ENCODE measurements around the gene ADGRB2.

ADGRB2 gene

DNA sequence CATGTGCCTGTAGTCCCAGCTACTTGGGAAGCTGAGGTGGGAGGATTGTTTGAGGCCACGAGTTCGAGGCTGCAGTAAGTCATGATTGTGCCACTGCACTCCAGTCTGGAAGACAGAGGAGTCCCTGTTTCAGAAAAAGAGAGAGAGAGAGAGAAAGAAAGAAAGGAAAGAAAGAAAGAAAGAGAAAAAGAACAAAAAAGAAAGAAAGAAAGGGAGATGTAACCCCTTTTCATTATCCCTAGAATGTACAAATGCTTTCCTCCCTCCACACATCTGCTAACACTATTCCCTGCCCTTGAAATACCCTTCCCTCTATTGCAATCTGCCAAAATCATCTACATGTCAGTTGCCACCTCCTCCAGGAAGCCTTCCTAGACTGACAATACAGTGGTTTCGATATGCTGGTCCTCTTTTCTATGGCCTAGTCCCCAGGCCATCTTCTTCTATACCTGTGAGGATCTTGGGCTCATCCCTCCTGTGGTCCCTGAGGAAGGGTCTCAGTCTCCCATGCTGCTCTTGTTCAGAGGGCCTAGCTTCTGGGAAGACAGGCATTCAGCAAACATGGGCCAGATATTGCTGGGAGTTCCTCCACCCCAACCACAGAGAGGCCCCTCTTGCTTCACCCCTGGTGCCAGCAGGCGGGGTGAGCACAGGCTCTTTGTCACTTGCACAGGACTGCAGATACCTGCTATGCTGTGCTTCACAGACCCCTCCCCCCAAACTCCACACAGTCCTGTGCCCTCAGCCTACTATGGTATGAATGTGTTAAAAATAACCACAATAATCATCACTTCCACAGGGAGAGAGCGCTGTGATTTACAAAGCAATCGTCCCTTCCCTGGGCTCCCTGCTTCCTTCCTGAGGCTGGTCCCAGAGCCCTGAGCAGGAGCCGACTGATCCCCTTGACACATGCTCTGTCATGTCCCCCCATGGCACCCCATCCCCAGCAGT is 14.1 kb downstream of the ADGRB2 start:
- no peak for DNase-seq (ENCODE audit: low spot score)

GRCh38 chr1:31748365-31748764 is 15.8 kb downstream of the ADGRB2 start:
- no peak for DNase-seq (ENCODE audit: low spot score)

DNA sequence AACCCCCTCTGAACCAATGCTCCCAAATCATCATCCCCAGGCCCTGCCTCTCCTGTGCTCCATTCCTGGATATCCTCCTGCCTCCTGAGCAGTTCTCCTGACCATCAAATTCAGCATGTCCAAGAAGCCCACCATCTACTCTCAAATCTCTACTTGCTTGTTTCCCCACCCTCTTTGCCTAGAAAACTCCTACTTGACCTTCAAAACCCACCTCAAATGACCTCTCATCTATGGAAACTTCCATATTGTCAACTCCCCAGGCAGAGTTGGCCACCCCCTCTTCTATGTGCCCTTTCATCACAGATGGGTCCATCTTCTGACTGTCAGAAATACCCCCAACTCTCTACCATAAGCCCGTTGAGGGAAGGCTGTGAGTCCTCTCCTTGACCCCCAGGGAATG is 16.8 kb downstream of the ADGRB2 start:
- no peak for DNase-seq (ENCODE audit: low spot score)

DNA sequence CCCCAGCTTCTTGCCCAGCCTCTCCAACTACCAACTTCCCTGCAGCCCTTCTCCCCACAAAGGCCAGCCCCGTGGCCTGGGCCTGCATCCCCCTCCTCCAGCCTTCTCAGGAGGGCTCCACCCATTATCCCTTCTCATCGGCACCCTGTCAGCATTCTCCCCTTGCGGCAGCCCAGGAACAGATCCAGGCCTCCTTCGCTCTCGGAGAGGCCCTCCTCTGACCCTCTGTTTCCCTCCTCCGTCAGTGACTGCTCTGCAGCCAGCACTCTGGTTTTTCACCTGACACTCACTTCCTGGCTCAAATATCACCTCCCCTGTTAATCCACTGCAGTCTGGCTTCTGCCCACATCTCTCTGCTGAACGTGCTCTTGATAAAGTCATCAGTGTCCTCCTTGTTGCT is 17.5 kb downstream of the ADGRB2 start:
- DNase-seq (ENCODE audit: low spot score) = no peak

GRCh38 chr1:31745946-31746670 is 18.0 kb downstream of the ADGRB2 start:
- no peak for DNase-seq (ENCODE audit: low spot score)

GRCh38 chr1:31745096-31745945 is 18.8 kb downstream of the ADGRB2 start:
- peak; percentile 88 for DNase-seq (ENCODE audit: low spot score)

DNA sequence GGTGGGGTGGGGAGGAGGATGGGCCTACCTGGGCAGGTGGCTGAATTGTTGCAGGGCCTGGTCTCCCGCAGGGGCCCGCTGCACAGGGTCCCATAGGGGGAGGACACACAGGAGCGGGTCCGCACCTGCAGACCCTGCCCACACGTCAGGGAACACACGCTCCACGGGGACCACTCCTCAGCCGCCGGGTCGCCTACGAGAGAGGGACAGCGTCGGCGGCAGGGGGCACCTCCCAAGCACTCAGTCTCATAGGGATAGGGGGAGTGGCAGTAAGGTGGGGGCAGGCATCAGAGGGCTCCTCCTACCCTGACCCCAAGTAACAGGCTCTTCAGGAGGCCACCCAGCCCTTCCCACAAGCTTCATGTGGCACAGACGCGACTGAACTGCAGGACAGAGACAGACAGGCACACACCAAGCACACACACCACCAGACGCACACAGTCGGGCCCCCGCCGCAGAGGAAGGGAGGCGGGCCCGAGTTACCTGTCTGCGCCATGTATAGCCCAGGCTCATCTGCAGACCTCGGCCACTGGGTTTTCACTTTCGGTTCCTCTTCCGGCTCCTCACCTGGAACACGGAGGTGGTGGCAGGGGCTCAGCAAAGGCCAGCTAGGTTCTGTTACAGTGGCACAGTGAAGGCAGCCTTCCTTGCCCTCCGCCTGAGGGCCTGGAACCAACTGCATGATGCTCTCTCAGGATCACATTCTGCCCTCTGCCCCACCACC is 19.8 kb downstream of the ADGRB2 start:
- DNase-seq (ENCODE audit: low spot score) = no peak

DNA sequence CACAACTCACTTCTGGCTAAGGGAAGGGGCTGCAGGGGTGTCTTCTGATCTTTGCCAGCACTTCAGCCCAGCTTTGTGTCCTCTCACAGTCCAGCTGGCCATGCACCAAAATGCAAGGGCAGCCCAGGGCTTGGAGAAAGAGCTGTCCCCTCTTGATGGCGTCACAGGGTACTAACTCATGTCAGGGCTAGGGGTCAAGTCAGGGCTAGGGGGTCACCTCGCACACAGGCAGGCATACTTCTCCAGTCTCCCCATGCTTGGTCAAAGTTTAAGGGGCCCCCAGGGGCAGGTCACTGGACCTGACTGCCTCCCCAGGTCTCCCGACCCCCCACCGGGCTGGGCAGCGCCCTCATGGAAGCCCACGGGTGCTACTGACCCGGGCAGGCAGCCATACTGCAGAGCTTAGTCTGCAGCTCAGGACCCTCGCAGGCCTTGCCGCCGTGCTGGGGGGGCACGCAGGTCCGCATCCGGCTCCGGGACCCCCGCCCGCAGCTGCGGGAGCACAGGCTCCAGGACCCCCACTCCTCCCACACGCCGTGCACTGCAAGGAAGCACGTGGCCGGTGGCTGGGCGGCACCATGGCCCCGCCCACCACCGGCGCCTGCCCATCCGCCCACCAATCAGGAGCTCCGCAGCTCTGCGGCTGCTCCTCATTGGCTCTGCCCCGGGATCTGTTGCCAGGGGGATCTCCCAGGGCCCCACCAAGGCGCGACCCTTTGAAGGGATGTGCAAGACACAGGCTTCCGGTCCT is 21.5 kb downstream of the ADGRB2 start:
- DNase-seq (ENCODE audit: low spot score) = peak; percentile 88

DNA sequence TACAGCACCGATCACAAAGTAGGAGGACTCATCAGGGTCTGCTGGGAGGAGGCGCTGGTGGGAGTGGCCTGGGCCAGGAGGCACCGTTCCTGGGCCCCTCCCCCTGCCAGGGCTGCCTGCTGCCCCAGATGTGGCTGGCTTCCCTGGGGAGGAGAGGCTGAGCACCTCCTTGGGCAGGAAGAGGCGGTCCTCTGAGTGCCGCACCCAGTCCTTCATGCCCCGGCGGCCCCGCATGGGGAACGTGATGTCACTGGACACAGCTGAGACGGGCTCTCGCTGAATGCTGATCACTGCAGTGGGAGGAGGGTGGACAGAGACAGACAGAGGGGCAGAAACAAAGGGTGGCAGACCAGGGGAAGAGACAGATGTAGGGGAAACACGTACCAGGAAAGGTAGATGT is 24.8 kb downstream of the ADGRB2 start:
- peak; percentile 86 for DNase-seq (ENCODE audit: low spot score)

DNA sequence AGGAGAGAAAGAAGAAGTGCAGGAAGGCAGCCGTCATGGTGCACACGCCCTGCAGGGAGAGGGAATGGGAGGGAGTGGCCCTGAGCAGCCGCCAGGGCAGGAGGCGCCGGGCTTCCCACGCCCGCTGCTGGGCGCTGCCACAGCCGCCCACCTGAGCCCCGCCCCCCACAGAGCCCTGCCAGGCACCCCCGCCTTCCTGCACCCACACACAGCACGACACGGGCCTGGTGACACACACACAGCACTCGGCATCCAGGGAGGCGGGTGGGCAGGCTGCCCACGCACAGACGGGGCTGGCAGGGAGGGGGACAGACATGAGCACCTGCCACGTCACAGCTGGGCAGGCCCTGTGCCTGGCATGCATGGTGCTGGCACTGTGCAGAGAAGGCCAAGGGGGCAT is 27.5 kb downstream of the ADGRB2 start:
- peak; percentile 59 for DNase-seq (ENCODE audit: low spot score)

GRCh38 chr1:31735571-31735970 is 28.6 kb downstream of the ADGRB2 start:
- no peak for DNase-seq (ENCODE audit: low spot score)

GRCh38 chr1:31734582-31735107 is 29.5 kb downstream of the ADGRB2 start:
- no peak for DNase-seq (ENCODE audit: low spot score)

DNA sequence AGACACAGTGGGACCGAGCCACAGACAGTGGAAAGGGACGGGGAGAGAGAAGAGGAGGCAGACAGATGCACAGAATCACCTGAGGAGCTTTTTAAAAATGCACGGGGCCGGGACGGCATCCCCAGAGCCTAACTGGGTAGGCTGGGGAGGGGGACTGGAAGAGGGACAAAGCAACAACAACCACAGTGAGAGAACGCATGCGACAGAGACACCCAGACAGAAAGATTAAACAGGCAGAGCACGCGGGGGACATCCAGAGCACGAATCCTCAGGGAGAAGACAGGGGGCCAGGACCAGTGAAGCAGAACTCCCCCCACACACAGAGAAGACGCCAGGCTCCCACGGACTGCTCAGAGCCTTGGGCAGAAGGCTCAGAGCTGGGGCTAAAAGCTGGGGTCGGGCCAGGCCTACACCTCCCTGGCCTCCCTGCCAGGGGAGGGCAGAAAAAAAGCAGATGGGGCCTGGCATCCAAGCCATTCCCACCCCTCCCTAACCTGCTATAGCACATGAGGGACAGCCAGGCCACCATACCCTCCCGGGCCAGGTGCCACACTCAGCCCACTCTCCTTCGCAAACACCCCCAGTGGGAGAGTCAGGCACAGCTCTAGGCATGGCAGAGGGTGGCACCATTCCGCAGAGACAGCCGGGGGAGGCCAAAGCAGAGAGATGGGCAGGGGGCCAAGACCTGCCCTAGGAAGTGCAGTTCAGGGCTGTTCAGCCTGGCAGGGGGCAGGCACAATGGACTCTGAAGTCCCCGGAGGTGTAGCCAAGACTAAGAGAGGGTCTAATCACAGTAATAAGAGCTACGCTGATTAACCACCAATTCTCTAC is 30.5 kb downstream of the ADGRB2 start:
- DNase-seq (ENCODE audit: low spot score) = no peak

- peak; percentile 55 for DNase-seq (ENCODE audit: low spot score)
Measured at GRCh38 chr1:31732751-31733289, 31.3 kb downstream of the ADGRB2 start.

DNA sequence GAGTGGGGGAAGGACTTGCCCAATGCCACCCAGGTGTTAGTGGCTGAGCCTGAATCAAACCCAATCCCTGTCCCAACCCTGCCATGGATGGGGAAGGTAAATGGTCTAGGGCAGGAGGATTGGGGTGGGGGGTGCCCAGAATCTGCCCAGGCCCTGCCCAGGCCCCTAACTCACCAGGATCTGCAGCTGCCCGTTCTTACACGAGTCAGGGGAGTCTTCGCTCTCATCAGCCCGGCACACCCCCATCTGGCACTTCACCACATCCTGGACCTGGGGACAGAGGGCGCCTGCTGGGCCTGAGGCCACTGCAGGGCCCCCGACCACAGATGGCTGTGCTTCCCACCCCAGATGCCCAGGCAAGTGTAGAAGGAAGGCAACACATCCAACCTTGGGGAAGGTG is 31.8 kb downstream of the ADGRB2 start:
- DNase-seq (ENCODE audit: low spot score) = no peak

GRCh38 chr1:31731049-31731565 is 33.0 kb downstream of the ADGRB2 start:
- no peak for DNase-seq (ENCODE audit: low spot score)

- DNase-seq (ENCODE audit: low spot score) = no peak
Measured at GRCh38 chr1:31730336-31731048, 33.6 kb downstream of the ADGRB2 start.

DNA sequence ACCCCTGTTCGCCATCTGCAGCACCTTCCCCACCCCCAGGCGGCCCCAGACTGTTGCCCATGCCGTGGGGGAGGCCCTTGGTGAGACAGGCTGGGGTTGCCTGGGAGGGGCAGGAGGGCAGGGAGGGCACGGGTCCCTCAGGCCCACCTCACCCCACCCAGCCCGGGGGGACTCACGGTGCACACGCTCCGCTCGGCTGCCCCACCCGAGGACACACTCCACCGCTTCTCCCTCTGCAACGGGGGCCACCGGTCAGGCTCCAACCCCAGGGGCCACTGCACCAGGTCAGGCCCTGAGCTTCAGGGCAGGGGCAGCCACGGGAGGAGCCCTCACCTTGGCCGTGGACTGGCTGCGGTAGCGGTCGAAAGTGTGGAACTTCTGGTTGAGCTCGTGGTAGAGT is 36.3 kb downstream of the ADGRB2 start:
- no peak for DNase-seq (ENCODE audit: low spot score)

GRCh38 chr1:31727195-31727594 is 36.9 kb downstream of the ADGRB2 start:
- DNase-seq (ENCODE audit: low spot score) = no peak
